Measurements from ENCODE around the gene AGER.

DNA sequence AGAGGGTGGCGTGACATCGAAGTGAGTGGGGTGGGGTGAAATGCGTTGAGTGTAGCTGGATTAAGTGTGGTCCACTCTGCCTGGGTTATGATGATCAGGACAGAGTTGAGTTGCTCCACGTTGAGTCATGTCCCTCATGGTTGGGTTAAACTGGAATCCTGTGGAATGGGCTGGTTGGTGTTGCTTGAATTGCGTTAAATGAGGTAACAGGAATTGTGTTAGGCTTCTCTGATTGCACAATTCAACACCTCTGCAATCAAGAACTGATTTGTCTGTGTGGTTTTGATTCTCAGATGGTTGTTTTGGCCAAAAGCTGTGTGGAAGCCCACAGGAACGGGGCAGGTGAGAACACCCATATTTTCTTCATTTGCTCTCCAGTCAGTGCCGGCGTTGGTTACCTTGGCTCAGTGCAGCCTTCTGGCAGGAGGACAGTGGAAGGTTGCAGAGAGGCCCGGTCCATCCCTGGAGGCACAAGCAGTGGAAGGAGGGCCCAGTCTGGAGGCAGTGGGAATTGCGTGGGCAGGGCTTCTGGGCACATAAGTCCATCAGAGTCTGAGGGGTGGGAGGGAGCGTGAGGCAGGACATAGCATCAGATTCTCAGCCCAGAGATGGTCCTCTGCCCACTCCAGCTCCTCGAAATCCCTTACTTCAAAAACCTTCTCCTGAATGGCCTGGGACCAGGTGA, 28.2 kb upstream of the AGER start:
- TF ChIP-seq, protein P1, sequence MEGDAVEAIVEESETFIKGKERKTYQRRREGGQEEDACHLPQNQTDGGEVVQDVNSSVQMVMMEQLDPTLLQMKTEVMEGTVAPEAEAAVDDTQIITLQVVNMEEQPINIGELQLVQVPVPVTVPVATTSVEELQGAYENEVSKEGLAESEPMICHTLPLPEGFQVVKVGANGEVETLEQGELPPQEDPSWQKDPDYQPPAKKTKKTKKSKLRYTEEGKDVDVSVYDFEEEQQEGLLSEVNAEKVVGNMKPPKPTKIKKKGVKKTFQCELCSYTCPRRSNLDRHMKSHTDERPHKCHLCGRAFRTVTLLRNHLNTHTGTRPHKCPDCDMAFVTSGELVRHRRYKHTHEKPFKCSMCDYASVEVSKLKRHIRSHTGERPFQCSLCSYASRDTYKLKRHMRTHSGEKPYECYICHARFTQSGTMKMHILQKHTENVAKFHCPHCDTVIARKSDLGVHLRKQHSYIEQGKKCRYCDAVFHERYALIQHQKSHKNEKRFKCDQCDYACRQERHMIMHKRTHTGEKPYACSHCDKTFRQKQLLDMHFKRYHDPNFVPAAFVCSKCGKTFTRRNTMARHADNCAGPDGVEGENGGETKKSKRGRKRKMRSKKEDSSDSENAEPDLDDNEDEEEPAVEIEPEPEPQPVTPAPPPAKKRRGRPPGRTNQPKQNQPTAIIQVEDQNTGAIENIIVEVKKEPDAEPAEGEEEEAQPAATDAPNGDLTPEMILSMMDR (conservative IDR thresholded peaks at IDR 0.05), result no peak
- no peak for TF ChIP-seq ZFX (IDR thresholded peaks at IDR 0.05)
